Fibroblast of lung (primary cell): ENCODE results near the gene AIFM3. TPM values are rescaled to one million over a fixed set of nuclear protein-coding genes. Genes with fewer than 3 reads are reported as not detected.

Source experiments
- DNase-seq, 2 donors: peaks; one replicate each; pipeline versions ENCODE4 v3.0.0 to v3.0.0-alpha.2; 2010; ENCODE audit warnings: low read depth in 2 of 2
- H2AFZ ChIP-seq: 2 replicates; pipeline ENCODE4 v1.5.1; 2012; ENCODE audit warnings: low read length, control low read depth, inconsistent platforms
- H3K27ac ChIP-seq: 2 replicates; pipeline ENCODE4 v1.5.1; 2011; ENCODE audit warnings: low read length, control low read depth; ENCODE audit not compliant: insufficient read depth
- H3K27me3 ChIP-seq: 2 replicates; pipeline ENCODE4 v1.5.1; 2011; ENCODE audit warnings: mild to moderate bottlenecking, low read length; ENCODE audit not compliant: control insufficient read depth, insufficient read depth
- H3K36me3 ChIP-seq: 2 replicates; pipeline ENCODE4 v1.5.1; 2011; ENCODE audit warnings: low read length; ENCODE audit not compliant: control insufficient read depth, insufficient read depth
- H3K4me1 ChIP-seq: 2 replicates; pipeline ENCODE4 v1.5.1; 2011; ENCODE audit warnings: low read length; ENCODE audit not compliant: control insufficient read depth, insufficient read depth; ENCODE audit errors: extremely low read depth
- H3K4me2 ChIP-seq: 2 replicates; pipeline ENCODE4 v1.5.1; 2011; ENCODE audit warnings: low read length, control low read depth; ENCODE audit not compliant: insufficient read depth; ENCODE audit errors: extremely low read depth
- H3K4me3 ChIP-seq, 4 experiments: fragments of 200-600 bp in 1 of 4; sonication (generic) in 1 of 4; replicated peaks in 1 of 4; 2 replicates each; pipeline ENCODE4 v1.5.1; 2011 to 2016; ENCODE audit warnings: low read length in 4 of 4, low read depth in 3 of 4, mild to moderate bottlenecking in 3 of 4, control low read depth in 2 of 4, inconsistent platforms in 1 of 4, mixed read lengths in 1 of 4; ENCODE audit not compliant: insufficient read depth in 1 of 4; ENCODE audit errors: control extremely low read depth in 1 of 4
- H3K79me2 ChIP-seq: 2 replicates; pipeline ENCODE4 v1.5.1; 2012; ENCODE audit warnings: mild to moderate bottlenecking, low read length, inconsistent platforms; ENCODE audit not compliant: control insufficient read depth, insufficient read depth
- H3K9ac ChIP-seq: 2 replicates; pipeline ENCODE4 v1.5.1; 2011; ENCODE audit warnings: mild to moderate bottlenecking, low read length, control low read depth; ENCODE audit not compliant: insufficient read depth
- H3K9me3 ChIP-seq: 2 replicates; pipeline ENCODE4 v1.5.1; 2012; ENCODE audit warnings: low read depth, low read length; ENCODE audit not compliant: control insufficient read depth, insufficient read depth
- H4K20me1 ChIP-seq: 2 replicates; pipeline ENCODE4 v1.5.1; 2011; ENCODE audit warnings: low read length; ENCODE audit not compliant: control insufficient read depth, insufficient read depth; ENCODE audit errors: extremely low read depth
- CTCF ChIP-seq, 2 donors: IDR thresholded peaks in 1 of 2; conservative IDR thresholded peaks in 1 of 2; 1 replicate in 1 of 2; 2 replicates in 1 of 2; pipeline ENCODE4 v1.5.1; 2011 to 2012; ENCODE audit warnings: low read length in 2 of 2, control low read depth in 1 of 2, inconsistent platforms in 1 of 2, low read depth in 1 of 2, mild to moderate bottlenecking in 1 of 2
- EZH2 ChIP-seq: IDR thresholded peaks from 2 replicates; pipeline ENCODE4 v1.5.1; 2012; ENCODE audit warnings: low read length, control low read depth, mild to moderate bottlenecking; ENCODE audit errors: missing control alignments
- polyA plus RNA-seq, 2 donors: library from polyadenylated mRNA; depleted of rRNA in 1 of 2; stranded (reverse) in 1 of 2; unstranded in 1 of 2; fragments of >200 nt; gene quantifications; 2 replicates each; pipeline ENCODE4 v1.2.1, GENCODE V29; 2011 to 2012; ENCODE audit warnings: missing spikeins in 1 of 2
- total RNA-seq: library from RNA; depleted of rRNA; stranded (reverse); fragments of >200 nt; gene quantifications from 2 replicates; pipeline ENCODE4 v1.2.1, GENCODE V29; 2014

The AIFM3 gene
- total and polyA plus RNA-seq, 2 donors (not counting 1 experiment from before 2014, with no cell fraction given) = 0.15 to 2.0 TPM

- Histone ChIP-seq H4K20me1 (no peaks in the 10 kb centered on the region), H2AFZ (no peak overlapping the region), H3K79me2 (peaks cover 37% of the 10 kb centered on the region), H3K4me1 (no peaks in the 10 kb centered on the region), H3K9me3 (no peaks in the 10 kb centered on the region), H3K27me3 (no peaks in the 10 kb centered on the region), H3K36me3 (peaks cover 13% of the 10 kb centered on the region), H3K27ac (no peak overlapping the region), H3K9ac (no peak overlapping the region), H3K4me2 (no peak overlapping the region), H3K4me3 (no peak overlapping the region)
- TF ChIP-seq EZH2 (no peak), CTCF (conservative IDR thresholded peaks at IDR 0.05 in 1 of 2, IDR thresholded peaks at IDR 0.05 in 1 of 2; ENCODE audit: low read depth in 1 of 2, low read length in 2 of 2) (no peak)
- no peak for DNase-seq
Observed at GRCh38 chr22:20951151-20951931, 15.7 kb upstream of the AIFM3 start.

- no peaks in the 10 kb centered on the region for H4K20me1 ChIP-seq
- no peak overlapping the region for H3K27ac ChIP-seq
- no peak overlapping the region for H2AFZ ChIP-seq
- no peaks in the 10 kb centered on the region for H3K27me3 ChIP-seq
- H3K4me1 ChIP-seq = no peaks in the 10 kb centered on the region
- H3K9me3 ChIP-seq = no peaks in the 10 kb centered on the region
- H3K4me3 ChIP-seq = no peak overlapping the region
- H3K9ac ChIP-seq = no peak overlapping the region
- TF ChIP-seq CTCF (conservative IDR thresholded peaks at IDR 0.05 in 1 of 2, IDR thresholded peaks at IDR 0.05 in 1 of 2; ENCODE audit: low read depth in 1 of 2, low read length in 2 of 2) (no peak), EZH2 (no peak)
- H3K36me3 ChIP-seq = peaks cover 13% of the 10 kb centered on the region
- H3K4me2 ChIP-seq = no peak overlapping the region
- H3K79me2 ChIP-seq = peaks cover 31% of the 10 kb centered on the region
- DNase-seq = no peak
Observed at GRCh38 chr22:20951932-20952380, 15.1 kb upstream of the AIFM3 start.

- H3K27me3 ChIP-seq = no peaks in the 10 kb centered on the region
- H3K4me1 ChIP-seq = no peaks in the 10 kb centered on the region
- no peak overlapping the region for H3K4me3 ChIP-seq
- H3K79me2 ChIP-seq = peaks cover 24% of the 10 kb centered on the region
- no peak overlapping the region for H3K9ac ChIP-seq
- H3K27ac ChIP-seq = no peak overlapping the region
- TF ChIP-seq EZH2 = no peak
- no peak for TF ChIP-seq CTCF (conservative IDR thresholded peaks at IDR 0.05 in 1 of 2, IDR thresholded peaks at IDR 0.05 in 1 of 2; ENCODE audit: low read depth in 1 of 2, low read length in 2 of 2)
- no peak overlapping the region for H3K4me2 ChIP-seq
- no peaks in the 10 kb centered on the region for H4K20me1 ChIP-seq
- no peak overlapping the region for H2AFZ ChIP-seq
- H3K36me3 ChIP-seq = peaks cover 13% of the 10 kb centered on the region
- H3K9me3 ChIP-seq = no peaks in the 10 kb centered on the region
- DNase-seq = no peak
Observed at GRCh38 chr22:20952544-20953341, 14.3 kb upstream of the AIFM3 start.
